Activated CD8-positive, alpha-beta memory T cell treated with anti-CD3 and anti-CD28 coated beads for 36 hours (primary cell): Measurements from ENCODE around the gene NSD1. TPM values are rescaled to one million over a fixed set of nuclear protein-coding genes. Genes with fewer than 3 reads are reported as not detected.
"Not testable (repeated sequence)": the region's sequence is repeated elsewhere in the genome, so short reads cannot be mapped to it uniquely, and the experiment has no call there.

ENCODE experiments used
- CTCF ChIA-PET: fragments of 350-600 bp; sonication (Branson Sonifier 250); formaldehyde crosslinking; loops from one replicate; lab custom pipeline; 2021; ENCODE audit warnings: antibody characterized with exemption; lab: Charles Lee
- POLR2A ChIA-PET: fragments of 350-600 bp; sonication (Branson Sonifier 250); formaldehyde crosslinking; loops from one replicate; lab custom pipeline; 2021; ENCODE audit warnings: antibody characterized with exemption; lab: Charles Lee
- total RNA-seq, 2 experiments: library from RNA; stranded (reverse); gene quantifications; one replicate each; pipeline ENCODE4 v1.2.3, GENCODE V29; 2021

The NSD1 gene
- total RNA-seq, 2 experiments from 2014 or later, result 78.6 to 80.4 TPM

DNA sequence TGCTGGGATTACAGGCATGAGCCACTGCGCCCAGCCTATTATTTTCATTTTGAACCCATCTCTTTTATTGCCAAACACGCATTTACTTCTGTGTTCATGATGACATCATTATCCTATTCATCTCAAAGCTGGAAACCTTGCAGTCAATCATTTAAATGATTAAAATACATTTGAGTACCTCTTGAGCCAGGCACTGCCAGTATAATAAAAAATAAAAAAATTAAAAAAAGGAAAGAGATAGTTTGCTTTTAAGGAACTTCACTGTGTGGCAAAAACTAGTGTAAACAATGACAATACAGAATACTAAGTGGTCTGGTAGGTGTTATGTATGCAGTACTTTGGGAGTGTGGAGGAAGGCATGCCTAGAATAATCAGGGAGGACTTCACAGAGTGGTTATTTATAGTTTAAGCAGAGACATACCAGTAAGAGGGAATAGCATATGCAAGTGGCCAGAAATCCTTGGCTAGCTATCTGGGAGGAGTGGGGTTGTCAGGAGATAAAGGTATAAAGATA is 8.6 kb downstream of the NSD1 start:
- POLR2A ChIA-PET, result no interaction called here
- CTCF ChIA-PET, result interaction anchor here (1.8 kb wide), 1 partner anchor 29 kb away, joined by 4 read pairs; no protein-coding TSS in a partner anchor

- POLR2A ChIA-PET, result no interaction called here
- CTCF ChIA-PET, result interaction anchor here (0.6 kb wide), 1 partner anchor 31 kb away, joined by 3 read pairs; no protein-coding TSS in a partner anchor
These were observed 9.2 kb downstream of the NSD1 start for GRCh38 chr5:177142778-177143177.

- POLR2A ChIA-PET, result no interaction called here
- CTCF ChIA-PET, result interaction anchor here (0.6 kb wide), 1 partner anchor 130 kb away, joined by 3 read pairs; no protein-coding TSS in a partner anchor
These were observed 13.5 kb downstream of the NSD1 start for GRCh38 chr5:177146891-177147638.

- CTCF ChIA-PET, result interaction anchor here (1.6 kb wide), 1 partner anchor 37 kb away, joined by 3 read pairs; no protein-coding TSS in a partner anchor
- POLR2A ChIA-PET, result interaction anchor here (0.6 kb wide), 1 partner anchor 847 kb away, joined by 11 read pairs; no protein-coding TSS in a partner anchor
These were observed 16.5 kb downstream of the NSD1 start for GRCh38 chr5:177150061-177150460.

- ChIA-PET CTCF (no interaction called here), POLR2A (no interaction called here)
These were observed 20.6 kb downstream of the NSD1 start for GRCh38 chr5:177154003-177154643.

DNA sequence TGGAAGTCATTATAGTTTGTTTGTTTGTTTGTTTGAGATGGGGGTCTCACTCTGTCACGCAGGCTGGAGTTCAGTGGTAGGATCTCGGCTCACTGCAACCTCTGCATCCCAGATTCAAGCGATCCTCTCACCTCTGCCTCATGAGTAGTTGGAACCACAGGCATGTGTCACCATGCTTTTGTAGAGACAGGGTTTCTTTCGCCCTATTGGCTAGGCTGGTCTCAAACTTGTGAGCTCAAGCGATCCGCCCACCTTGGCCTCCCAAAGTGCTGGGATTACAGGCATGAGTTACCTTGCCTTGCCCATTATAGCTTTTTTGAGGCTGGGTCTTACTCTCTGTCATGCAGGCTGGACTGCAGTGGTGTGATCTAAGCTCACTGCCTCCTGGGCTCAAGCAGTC is 28.8 kb downstream of the NSD1 start:
- ChIA-PET CTCF (no interaction called here), POLR2A (no interaction called here)

DNA sequence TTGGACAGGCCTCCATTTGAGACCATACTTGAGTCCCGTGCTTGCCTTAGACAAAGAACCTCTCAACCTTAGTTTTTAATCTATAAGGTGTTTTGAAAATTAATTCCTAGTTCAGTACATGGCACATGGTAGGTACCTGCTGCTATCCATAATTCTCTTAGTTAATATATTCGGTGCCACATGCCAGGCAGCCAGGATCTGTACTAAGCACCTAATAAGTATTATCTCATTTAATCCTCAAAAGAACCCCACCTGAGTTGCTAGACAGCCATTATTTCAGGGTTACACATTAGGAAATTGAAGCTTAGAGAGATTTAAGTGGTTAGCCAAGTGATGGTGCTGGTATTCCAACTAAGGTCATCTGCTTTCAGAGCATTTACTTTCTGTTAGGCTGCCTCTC is 29.9 kb downstream of the NSD1 start:
- ChIA-PET POLR2A (interaction anchor here (0.6 kb wide), 1 partner anchor 29 kb away, joined by 3 read pairs; no protein-coding TSS in a partner anchor), CTCF (interaction anchor here (1.1 kb wide), 1 partner anchor 90 kb away, joined by 3 read pairs; no protein-coding TSS in a partner anchor)

DNA sequence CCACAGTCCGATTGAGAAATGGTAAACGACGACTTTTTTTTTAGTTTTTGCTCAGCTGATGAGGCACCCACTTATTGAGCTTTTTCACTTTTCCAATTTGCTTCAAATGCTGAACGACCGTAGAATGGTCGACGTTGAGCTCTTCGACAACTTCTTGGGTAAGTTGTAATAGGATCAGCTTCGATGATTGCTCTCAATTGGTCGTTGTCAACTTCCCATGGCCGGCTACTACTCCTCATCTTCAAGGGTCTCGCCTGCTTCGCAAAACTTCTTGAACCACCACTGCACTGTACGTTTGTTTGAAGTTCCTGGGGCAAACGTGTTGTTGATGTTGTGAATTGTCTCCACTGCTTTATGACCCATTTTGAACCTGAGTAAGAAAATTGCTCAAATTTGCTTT is 35.7 kb downstream of the NSD1 start:
- ChIA-PET POLR2A (interaction anchor here (0.6 kb wide), 1 partner anchor 41 kb away, joined by 4 read pairs; no protein-coding TSS in a partner anchor), CTCF (no interaction called here)

GRCh38 chr5:177171961-177172360 is 38.4 kb downstream of the NSD1 start:
- POLR2A ChIA-PET, result no interaction called here
- CTCF ChIA-PET, result interaction anchor here (0.9 to 1.5 kb wide), 2 partner anchors 59 to 172 kb away, joined by 3 to 5 read pairs; no protein-coding TSS in a partner anchor

DNA sequence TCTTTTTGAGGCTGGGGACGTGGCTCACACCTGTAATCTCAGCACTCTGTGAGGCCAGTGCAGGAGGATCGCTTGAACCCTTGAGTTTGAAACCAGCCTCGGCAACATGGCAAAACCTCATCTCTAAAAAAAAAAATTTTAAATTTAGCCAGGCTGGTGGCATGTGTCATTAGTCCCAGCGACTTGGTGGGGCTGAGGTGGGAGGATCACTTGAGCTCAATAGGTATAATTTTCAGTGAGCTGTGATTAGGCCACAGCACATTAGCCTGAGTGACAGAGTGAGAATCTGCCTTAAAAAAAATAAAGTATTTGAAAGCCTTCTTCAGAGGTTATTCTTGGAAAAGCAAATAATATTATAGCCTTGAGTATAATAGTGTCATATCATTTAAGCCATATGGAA is 41.8 kb downstream of the NSD1 start:
- ChIA-PET POLR2A (interaction anchor here (0.7 kb wide), 1 partner anchor 22 kb away, joined by 6 read pairs; no protein-coding TSS in a partner anchor), CTCF (no interaction called here)

DNA sequence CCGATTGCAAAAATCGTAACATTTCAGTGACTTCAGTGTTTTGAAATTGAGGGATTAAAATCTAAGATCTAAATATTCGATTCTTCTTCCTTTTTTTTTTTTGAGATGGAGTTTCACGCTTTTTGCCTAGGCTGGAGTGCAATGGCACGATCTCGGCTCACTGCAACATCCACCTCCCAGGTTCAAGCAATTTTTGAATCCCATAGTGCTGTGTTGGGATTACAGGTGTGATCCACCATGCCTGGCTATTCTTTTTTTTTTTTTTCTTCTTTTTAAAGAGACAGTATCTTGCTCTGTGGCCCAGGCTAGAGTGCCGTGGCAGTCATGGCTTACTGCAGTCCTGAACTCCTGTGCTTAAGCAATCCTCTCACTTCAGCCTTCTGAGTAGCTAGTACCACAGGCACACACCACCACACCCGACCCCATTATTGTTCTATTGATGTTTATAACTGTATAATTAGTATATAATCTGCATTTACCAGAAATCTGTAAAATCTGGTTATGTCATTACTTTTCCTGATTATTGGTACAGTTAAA is 42.7 kb downstream of the NSD1 start:
- ChIA-PET CTCF (no interaction called here), POLR2A (no interaction called here)

- POLR2A ChIA-PET, CTCF ChIA-PET: not testable (repeated sequence)
These were observed 44.4 kb downstream of the NSD1 start for GRCh38 chr5:177177847-177178437.

DNA sequence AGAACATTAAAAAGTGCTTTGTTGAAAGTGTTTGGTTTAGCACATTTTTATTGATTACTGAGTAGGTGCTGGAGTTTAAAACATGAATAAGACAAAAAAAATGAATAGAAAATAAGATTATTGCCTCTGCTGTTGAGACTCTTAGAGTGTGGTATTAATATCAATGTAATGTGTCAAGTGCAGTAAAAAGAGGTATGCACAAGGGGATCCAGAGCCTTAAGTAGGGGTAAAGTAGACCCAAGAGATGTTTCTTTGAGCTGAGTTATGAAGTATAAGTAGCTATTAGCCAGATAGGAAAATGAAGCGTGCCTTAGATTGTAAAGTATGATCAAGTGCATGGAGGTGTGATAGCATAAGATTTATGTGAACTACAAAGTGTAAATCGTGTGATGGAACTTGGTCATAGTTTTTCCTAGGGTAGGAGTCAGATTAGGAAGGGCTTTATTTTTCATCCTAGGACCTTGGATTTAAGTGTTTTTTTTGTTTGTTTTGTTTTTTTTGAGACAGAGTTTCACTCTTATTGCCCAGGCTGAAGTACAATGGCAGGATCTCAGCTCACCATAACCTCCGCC is 45.2 kb downstream of the NSD1 start:
- POLR2A ChIA-PET, result no interaction called here
- CTCF ChIA-PET, result no interaction called here

DNA sequence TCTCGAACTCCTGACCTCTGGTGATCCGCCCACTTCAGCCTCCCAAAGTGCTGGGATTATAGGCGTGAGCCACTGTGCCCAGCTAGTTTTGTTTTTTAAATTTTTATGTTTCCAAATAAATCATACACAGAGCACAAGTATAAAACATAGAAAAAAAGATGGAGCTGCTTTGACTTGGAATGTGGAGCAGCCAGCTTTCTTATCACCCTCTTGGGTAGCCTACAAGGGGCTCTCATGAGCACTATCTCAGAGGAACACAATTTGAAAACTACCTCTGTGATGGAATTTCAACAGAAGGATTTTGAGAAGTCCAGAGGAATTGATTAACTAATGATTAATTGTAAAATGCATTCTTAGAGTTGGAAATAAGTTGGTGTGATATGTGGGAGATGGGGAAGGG is 45.9 kb downstream of the NSD1 start:
- POLR2A ChIA-PET, result no interaction called here

DNA sequence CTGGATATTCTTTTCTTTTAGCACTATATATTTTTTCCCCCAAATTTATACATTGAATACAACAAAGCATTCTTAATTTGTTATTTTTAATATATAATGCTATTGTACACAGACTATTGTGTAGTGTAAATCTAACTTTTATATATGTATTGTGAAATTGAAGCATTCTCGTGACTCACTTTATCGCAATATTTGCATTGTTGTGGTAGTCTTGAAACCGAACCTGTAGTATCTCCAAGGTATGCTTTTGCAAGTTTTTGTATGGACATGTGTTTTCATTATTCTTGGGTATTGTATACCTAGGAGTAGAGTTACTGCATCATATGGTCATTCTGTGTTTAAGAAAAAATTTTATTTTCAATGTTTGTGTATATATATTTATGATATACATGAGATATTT is 49.6 kb downstream of the NSD1 start:
- POLR2A ChIA-PET, result no interaction called here
- CTCF ChIA-PET, result no interaction called here

More for the DNA sequence above, 45.9 kb downstream of the NSD1 start:
- CTCF ChIA-PET, result no interaction called here

- POLR2A ChIA-PET, result no interaction called here
- CTCF ChIA-PET, result no interaction called here
These were observed 50.3 kb downstream of the NSD1 start for GRCh38 chr5:177183766-177184360.

- CTCF ChIA-PET, result interaction anchor here (0.6 to 1.0 kb wide), 2 partner anchors 114 to 179 kb away, joined by 3 to 8 read pairs; partner anchors contain the start of gene UIMC1
- POLR2A ChIA-PET, result interaction anchor here (0.6 kb wide), 1 partner anchor 75 kb away, joined by 8 read pairs; no protein-coding TSS in a partner anchor
These were observed 52.4 kb downstream of the NSD1 start for GRCh38 chr5:177185993-177186392.

DNA sequence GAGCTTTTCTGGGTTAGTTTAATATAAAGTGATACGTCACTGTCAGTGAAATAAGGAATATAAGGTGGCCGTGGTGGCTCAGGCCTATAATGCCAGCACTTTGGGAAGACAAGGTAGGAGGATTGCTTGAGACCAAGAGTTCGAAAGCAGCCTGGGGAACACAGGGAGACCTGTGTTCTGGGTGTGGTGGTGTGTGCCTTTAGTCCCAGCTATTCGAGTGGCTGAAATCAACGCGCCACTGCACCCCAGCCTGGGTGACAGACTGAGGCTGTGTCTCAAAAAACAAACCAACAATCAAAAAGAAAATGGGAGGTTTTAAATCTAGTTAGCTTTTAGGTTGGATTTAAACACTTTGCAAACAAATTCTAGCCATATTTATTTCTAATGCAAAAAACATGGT is 53.1 kb downstream of the NSD1 start:
- POLR2A ChIA-PET, result interaction anchor here (0.6 to 0.7 kb wide), 3 partner anchors 57 to 258 kb away, joined by 6 to 11 read pairs (median 8); no protein-coding TSS in a partner anchor
- CTCF ChIA-PET, result interaction anchor here (1.0 to 1.2 kb wide), 2 partner anchors 37 to 115 kb away, joined by 3 to 8 read pairs; no protein-coding TSS in a partner anchor
